Colonic mucosa (tissue), 4 donors: Measurements from ENCODE around the gene PRKCE. TPM values are rescaled to one million over a fixed set of nuclear protein-coding genes. Genes with fewer than 3 reads are reported as not detected.

Experiments
- DNase-seq: peaks from one replicate; pipeline ENCODE4 v3.0.0-alpha.2; 2020
- H3K27ac ChIP-seq: fragments of 200-600 bp; one replicate; pipeline ENCODE4 v1.8.0; 2021
- H3K27me3 ChIP-seq: fragments of 200-600 bp; one replicate; pipeline ENCODE4 v1.8.0; 2021
- H3K36me3 ChIP-seq: fragments of 200-600 bp; one replicate; pipeline ENCODE4 v1.8.0; 2021
- H3K4me1 ChIP-seq: fragments of 200-600 bp; one replicate; pipeline ENCODE4 v1.8.0; 2021; ENCODE audit warnings: mild to moderate bottlenecking
- H3K4me3 ChIP-seq: fragments of 200-600 bp; one replicate; pipeline ENCODE4 v1.8.0; 2021
- H3K9ac ChIP-seq, 2 donors: one replicate each; pipeline ENCODE4 v1.7.0; 2013; ENCODE audit warnings: control low read depth in 2 of 2, low read depth in 2 of 2, low read length in 2 of 2
- H3K9me3 ChIP-seq: fragments of 200-600 bp; one replicate; pipeline ENCODE4 v1.8.0; 2021
- CTCF ChIP-seq: fragments of 200-600 bp; IDR thresholded peaks from one replicate; pipeline ENCODE4 v1.8.0; 2022; ENCODE audit warnings: antibody characterized with exemption, mild to moderate bottlenecking
- intact Hi-C: fragments of 100-400 bp; cut with DNase I; formaldehyde crosslinking; loops from one replicate; pipeline ENCODE4 v1.14.1; 2022
- total RNA-seq, 2 donors: library from RNA; stranded (reverse); fragmentation: NEBNext Ultra II Directional in 1 of 2; extraction: Animal tissue kit (Norgen Biotek cat#: 25700) in 1 of 2; gene quantifications; one replicate each; pipeline ENCODE4 v1.2.1, GENCODE V29; 2021
- donor health status: healthy.
- donor health status: DM: no; HTN: no; CAD: no.
- donor health status: DM: no; HTN: no; CAD: no.

PRKCE gene
- total RNA-seq, 2 donors from 2014 or later = 17.5 to 25.8 TPM

GRCh38 chr2:46097714-46098480, 446.4 kb downstream of the PRKCE start:
- DNase-seq = peak; percentile 75
- Histone ChIP-seq H3K9ac (no peak overlapping the region), H3K4me1 (no peaks in the 10 kb centered on the region), H3K27me3 (no peaks in the 10 kb centered on the region), H3K9me3 (no peaks in the 10 kb centered on the region), H3K27ac (peak overlapping the region; percentile 65), H3K4me3 (no peak overlapping the region), H3K36me3 (no peaks in the 10 kb centered on the region)
- intact Hi-C loops = no loop called here
- no peak for TF ChIP-seq CTCF

- TF ChIP-seq CTCF = no peak
- intact Hi-C loops = no loop called here
- H3K9me3 ChIP-seq = no peaks in the 10 kb centered on the region
- no peaks in the 10 kb centered on the region for H3K4me1 ChIP-seq
- no peak overlapping the region for H3K4me3 ChIP-seq
- no peak overlapping the region for H3K9ac ChIP-seq
- no peaks in the 10 kb centered on the region for H3K36me3 ChIP-seq
- H3K27me3 ChIP-seq = no peaks in the 10 kb centered on the region
- DNase-seq = no peak
- peak overlapping the region; percentile 65 for H3K27ac ChIP-seq
These were observed 447.2 kb downstream of the PRKCE start for GRCh38 chr2:46098621-46099062.

DNA sequence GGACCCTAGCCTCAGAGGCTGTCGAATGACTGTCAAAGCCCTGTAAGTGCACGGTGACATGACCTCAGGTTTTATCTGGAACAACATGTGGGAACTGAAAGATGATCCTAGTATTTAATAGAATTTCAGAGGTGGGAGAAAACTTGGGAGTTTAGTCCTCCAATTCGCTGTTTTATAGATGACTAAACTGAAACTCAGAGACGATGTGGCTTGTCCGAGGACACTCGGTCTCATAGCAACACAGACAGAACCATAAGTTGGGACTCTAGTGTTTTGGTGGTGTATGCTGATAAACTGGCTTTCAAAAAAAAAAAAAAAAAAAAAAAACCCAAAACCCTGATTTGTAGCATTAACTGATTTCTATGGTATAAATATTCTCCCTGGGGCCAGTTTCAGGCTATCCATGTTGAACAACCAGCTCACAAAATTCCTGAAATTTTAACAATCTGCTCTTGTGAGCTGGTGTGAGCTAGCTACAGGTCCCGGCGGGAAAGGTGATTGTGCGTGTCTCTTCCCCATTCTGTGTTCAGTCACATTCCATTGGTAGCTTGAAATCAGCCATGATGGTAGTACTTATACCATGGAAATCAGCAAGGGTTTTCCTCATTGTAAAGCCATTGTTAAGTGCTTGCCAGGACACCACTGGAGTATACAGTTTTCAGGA, 450.2 kb downstream of the PRKCE start:
- H3K9me3 ChIP-seq = no peaks in the 10 kb centered on the region
- no peaks in the 10 kb centered on the region for H3K4me1 ChIP-seq
- TF ChIP-seq CTCF = no peak
- H3K27ac ChIP-seq = no peak overlapping the region
- no peaks in the 10 kb centered on the region for H3K27me3 ChIP-seq
- no peak overlapping the region for H3K9ac ChIP-seq
- H3K4me3 ChIP-seq = no peak overlapping the region
- H3K36me3 ChIP-seq = no peaks in the 10 kb centered on the region
- intact Hi-C loops = no loop called here
- no peak for DNase-seq

GRCh38 chr2:46106690-46107089, 455.2 kb downstream of the PRKCE start:
- H3K9ac ChIP-seq = no peak overlapping the region
- H3K27ac ChIP-seq = no peak overlapping the region
- H3K27me3 ChIP-seq = no peaks in the 10 kb centered on the region
- intact Hi-C loops = no loop called here
- no peak overlapping the region for H3K4me3 ChIP-seq
- H3K36me3 ChIP-seq = no peaks in the 10 kb centered on the region
- H3K4me1 ChIP-seq = no peaks in the 10 kb centered on the region
- no peak for TF ChIP-seq CTCF
- H3K9me3 ChIP-seq = no peaks in the 10 kb centered on the region
- no peak for DNase-seq

- Histone ChIP-seq H3K9me3 (no peaks in the 10 kb centered on the region), H3K4me3 (no peak overlapping the region), H3K36me3 (no peaks in the 10 kb centered on the region), H3K4me1 (no peaks in the 10 kb centered on the region), H3K27ac (no peak overlapping the region), H3K27me3 (no peaks in the 10 kb centered on the region), H3K9ac (no peak overlapping the region)
- DNase-seq = no peak
- intact Hi-C loops = no loop called here
- TF ChIP-seq CTCF = no peak
These were observed 463.5 kb downstream of the PRKCE start for GRCh38 chr2:46114996-46115395.
